Measurements from ENCODE around the gene ARFGAP1.

- TF ChIP-seq CHD2 (IDR thresholded peaks at IDR 0.05; ENCODE audit: low read length, partially characterized antibody) (no peak), CTCF (IDR thresholded peaks at IDR 0.05) (no peak), POLR2A (IDR thresholded peaks at IDR 0.05; ENCODE audit: low read length) (no peak), ELK1 (IDR thresholded peaks at IDR 0.05; ENCODE audit: low read depth, low read length) (no peak), EP300 (IDR thresholded peaks at IDR 0.05) (no peak), RFX5 (IDR thresholded peaks at IDR 0.05) (no peak), MAZ (IDR thresholded peaks at IDR 0.05; ENCODE audit: borderline replicate concordance, low read depth, low read length) (no peak), ZSCAN20 (CRISPR knock-in tag; IDR thresholded peaks at IDR 0.05) (no peak)
These were observed 35.1 kb downstream of the ARFGAP1 start for GRCh38 chr20:63307538-63308217.
